Esophagus muscularis mucosa (tissue), 4 donors: ENCODE results near the gene PHKA2.

Experiments
- EP300 ChIP-seq: sonication (generic); formaldehyde crosslinking; IDR thresholded peaks from one replicate; pipeline ENCODE4 v1.6.1; 2017; ENCODE audit warnings: antibody characterized with exemption
- POLR2A ChIP-seq: fragments of 450-650 bp; IDR thresholded peaks from one replicate; pipeline ENCODE4 v1.6.1; 2017; ENCODE audit warnings: antibody characterized with exemption, moderate library complexity, mild to moderate bottlenecking, low read depth
- POLR2AphosphoS5 ChIP-seq, 2 donors: sonication (generic); formaldehyde crosslinking; IDR thresholded peaks; one replicate each; pipeline ENCODE4 v1.6.1; 2017; ENCODE audit warnings: antibody characterized with exemption in 2 of 2
- TF ChIP-seq, protein P1 (sequence below), 3 experiments: fragments of 200-600 bp in 2 of 3; fragments of 450-650 bp in 1 of 3; sonication (generic) in 2 of 3; IDR thresholded peaks; one replicate each; pipeline ENCODE4 v1.5.1; 2017 to 2019; ENCODE audit warnings: antibody characterized with exemption in 3 of 3, mild to moderate bottlenecking in 2 of 3, moderate library complexity in 1 of 3

DNA sequence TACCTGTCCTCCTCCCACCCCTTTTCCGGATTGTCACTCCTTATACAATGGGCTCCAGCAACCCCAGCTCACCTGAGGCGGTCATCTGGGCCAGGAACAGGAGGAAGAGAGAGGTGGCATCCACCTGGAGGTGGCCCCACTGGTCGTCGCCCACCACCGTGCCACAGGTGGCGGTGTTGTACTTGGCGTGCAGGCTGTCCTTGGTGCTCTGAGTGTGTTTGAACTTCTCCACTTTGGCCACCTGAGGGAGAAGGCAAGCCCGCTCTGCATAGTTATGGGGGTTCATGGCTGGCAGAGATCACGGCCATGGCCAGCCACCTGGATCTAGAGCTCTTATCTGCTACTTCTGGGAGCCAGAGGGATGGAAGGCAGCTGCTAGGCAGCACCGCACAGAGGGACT is 32.9 kb downstream of the PHKA2 start:
- TF ChIP-seq POLR2AphosphoS5 (IDR thresholded peaks at IDR 0.05) (no peak), EP300 (no peak), POLR2A (no peak)
- TF ChIP-seq, protein P1, sequence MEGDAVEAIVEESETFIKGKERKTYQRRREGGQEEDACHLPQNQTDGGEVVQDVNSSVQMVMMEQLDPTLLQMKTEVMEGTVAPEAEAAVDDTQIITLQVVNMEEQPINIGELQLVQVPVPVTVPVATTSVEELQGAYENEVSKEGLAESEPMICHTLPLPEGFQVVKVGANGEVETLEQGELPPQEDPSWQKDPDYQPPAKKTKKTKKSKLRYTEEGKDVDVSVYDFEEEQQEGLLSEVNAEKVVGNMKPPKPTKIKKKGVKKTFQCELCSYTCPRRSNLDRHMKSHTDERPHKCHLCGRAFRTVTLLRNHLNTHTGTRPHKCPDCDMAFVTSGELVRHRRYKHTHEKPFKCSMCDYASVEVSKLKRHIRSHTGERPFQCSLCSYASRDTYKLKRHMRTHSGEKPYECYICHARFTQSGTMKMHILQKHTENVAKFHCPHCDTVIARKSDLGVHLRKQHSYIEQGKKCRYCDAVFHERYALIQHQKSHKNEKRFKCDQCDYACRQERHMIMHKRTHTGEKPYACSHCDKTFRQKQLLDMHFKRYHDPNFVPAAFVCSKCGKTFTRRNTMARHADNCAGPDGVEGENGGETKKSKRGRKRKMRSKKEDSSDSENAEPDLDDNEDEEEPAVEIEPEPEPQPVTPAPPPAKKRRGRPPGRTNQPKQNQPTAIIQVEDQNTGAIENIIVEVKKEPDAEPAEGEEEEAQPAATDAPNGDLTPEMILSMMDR (IDR thresholded peaks at IDR 0.05), result no peak
